ENCODE results near the gene RUVBL2. TPM values are rescaled to one million over a fixed set of nuclear protein-coding genes. Genes with fewer than 3 reads are reported as not detected.
"Not testable (repeated sequence)": the region's sequence is repeated elsewhere in the genome, so short reads cannot be mapped to it uniquely, and the experiment has no call there.

Gene RUVBL2
- total RNA-seq, 1 experiment from 2014 or later: 199 TPM

DNA sequence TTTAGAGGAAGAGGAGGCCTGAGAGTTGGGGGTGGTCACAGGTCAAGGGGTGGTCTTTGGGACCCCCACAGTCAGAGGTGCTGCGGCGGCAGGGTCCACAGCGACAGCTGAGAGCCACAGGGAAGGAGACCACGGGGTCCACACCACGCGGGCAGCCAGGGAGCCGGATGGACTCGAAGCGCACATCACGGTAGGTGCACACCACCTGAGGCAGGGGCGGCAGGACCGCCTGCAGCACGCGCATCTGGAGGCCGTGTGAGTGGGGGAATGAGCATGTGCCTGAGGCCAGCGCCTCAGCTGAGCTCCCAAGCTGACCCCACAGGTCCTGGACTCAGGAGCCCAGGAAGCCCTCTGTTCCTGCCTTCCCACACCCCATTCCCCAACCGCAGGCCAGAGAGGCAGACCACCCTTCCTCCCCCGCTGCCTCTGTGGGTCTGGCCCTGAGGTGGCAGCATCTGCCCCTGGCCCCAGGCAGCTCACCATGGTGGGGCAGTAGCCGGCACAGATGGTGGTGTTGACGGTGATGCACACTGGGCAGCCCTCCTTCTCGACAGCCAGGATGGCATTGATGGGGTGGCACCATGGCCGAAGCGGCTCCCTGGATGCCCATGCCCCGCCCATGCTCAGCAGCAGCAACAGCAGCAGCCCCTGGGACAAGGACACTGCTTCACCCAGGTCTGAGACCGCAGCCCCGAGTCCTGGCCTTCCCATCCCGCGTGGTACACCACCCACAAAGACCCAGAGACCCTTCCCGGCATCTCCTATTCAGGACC is 22.6 kb downstream of the RUVBL2 start:
- TF ChIP-seq, protein P1, sequence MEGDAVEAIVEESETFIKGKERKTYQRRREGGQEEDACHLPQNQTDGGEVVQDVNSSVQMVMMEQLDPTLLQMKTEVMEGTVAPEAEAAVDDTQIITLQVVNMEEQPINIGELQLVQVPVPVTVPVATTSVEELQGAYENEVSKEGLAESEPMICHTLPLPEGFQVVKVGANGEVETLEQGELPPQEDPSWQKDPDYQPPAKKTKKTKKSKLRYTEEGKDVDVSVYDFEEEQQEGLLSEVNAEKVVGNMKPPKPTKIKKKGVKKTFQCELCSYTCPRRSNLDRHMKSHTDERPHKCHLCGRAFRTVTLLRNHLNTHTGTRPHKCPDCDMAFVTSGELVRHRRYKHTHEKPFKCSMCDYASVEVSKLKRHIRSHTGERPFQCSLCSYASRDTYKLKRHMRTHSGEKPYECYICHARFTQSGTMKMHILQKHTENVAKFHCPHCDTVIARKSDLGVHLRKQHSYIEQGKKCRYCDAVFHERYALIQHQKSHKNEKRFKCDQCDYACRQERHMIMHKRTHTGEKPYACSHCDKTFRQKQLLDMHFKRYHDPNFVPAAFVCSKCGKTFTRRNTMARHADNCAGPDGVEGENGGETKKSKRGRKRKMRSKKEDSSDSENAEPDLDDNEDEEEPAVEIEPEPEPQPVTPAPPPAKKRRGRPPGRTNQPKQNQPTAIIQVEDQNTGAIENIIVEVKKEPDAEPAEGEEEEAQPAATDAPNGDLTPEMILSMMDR (IDR thresholded peaks at IDR 0.05; ENCODE audit: unreplicated experiment): no peak
- Mint-ChIP-seq H3K27me3 (ENCODE audit: unreplicated experiment) (peaks cover 18% of the 10 kb centered on the region), H3K27ac (ENCODE audit: unreplicated experiment) (no peak overlapping the region), H3K9me3 (ENCODE audit: low read depth, unreplicated experiment) (no peaks in the 10 kb centered on the region), H3K36me3 (ENCODE audit: insufficient read depth, unreplicated experiment) (peaks cover 77% of the 10 kb centered on the region), H3K4me1 (ENCODE audit: low read depth, unreplicated experiment) (peaks cover 25% of the 10 kb centered on the region), H3K4me3 (ENCODE audit: low read depth, unreplicated experiment) (peak overlapping the region; percentile 10)
- CTCF ChIA-PET: no interaction called here
- intact Hi-C loops (cut with micrococcal nuclease; ENCODE audit: unreplicated experiment): no loop called here
- no peak for DNase-seq
- BruUV-seq (replicated peaks): no TSS peak

GRCh38 chr19:49017041-49017665 is 23.5 kb downstream of the RUVBL2 start, which contains the start of gene LHB:
Gene LHB (minus strand): TSS chr19:49017091. CDS start chr19:49017081, 10 bp downstream.
- TF ChIP-seq, protein P1 (IDR thresholded peaks at IDR 0.05; ENCODE audit: unreplicated experiment): no peak
- DNase-seq: no peak
- peak within 1 kb of the TSS; percentile 62 for H3K4me3 Mint-ChIP-seq (ENCODE audit: low read depth, unreplicated experiment)
- H3K27ac Mint-ChIP-seq (ENCODE audit: unreplicated experiment): no peak within 1 kb of the TSS
- peaks cover 26% of the 10 kb centered on the region for H3K27me3 Mint-ChIP-seq (ENCODE audit: unreplicated experiment)
- TSS peak; percentile 12 for BruUV-seq (replicated peaks)
- CTCF ChIA-PET: interaction anchor here (0.6 to 2.5 kb wide), 2 partner anchors 56 to 81 kb away, joined by 4 to 13 read pairs; no protein-coding TSS in a partner anchor
- H3K4me1 Mint-ChIP-seq (ENCODE audit: low read depth, unreplicated experiment): peaks cover 30% of the 10 kb centered on the region
- peaks cover 72% of the 10 kb centered on the region for H3K36me3 Mint-ChIP-seq (ENCODE audit: insufficient read depth, unreplicated experiment)
- intact Hi-C loops (cut with micrococcal nuclease; ENCODE audit: unreplicated experiment): no loop called here
- no peaks in the 10 kb centered on the region for H3K9me3 Mint-ChIP-seq (ENCODE audit: low read depth, unreplicated experiment)

DNA sequence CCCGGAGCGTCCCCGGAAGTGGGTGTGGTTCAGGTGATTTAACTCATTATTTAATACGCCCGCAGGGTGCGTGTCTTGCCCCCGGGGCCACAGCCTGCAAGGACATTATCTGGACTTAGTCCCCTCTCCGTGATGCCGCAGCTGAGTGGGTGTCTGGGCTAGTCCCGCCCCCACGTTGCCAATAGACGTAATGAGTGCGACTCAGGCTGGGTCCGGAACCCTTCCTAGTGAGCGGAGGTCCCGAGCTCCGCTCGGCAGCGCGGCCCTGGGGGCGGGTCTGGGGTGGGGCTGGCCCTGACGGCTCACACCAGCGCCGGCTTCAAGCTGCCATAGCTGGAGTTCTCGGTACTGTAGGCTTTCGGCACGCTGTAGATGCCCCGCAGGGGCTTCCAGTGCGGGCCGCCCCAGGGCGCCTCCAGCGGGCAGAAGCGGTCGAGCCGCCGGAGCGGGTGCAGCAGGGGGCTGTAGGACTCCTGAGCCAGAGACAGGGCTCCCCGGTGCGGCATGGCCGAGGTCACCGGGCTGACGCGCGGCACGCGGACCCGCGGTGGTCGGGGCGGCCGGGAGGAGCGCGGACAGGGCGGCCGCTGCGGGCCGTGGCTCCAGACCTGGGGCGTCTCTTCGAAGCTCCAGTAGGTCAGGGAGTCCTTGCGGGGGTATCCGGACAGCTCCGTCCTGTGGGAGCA is 24.1 kb downstream of the RUVBL2 start:
- H3K27me3 Mint-ChIP-seq (ENCODE audit: unreplicated experiment): peaks cover 26% of the 10 kb centered on the region
- peaks cover 30% of the 10 kb centered on the region for H3K4me1 Mint-ChIP-seq (ENCODE audit: low read depth, unreplicated experiment)
- H3K36me3 Mint-ChIP-seq (ENCODE audit: insufficient read depth, unreplicated experiment): peaks cover 67% of the 10 kb centered on the region
- BruUV-seq (replicated peaks): no TSS peak
- intact Hi-C loops (cut with micrococcal nuclease; ENCODE audit: unreplicated experiment): no loop called here
- CTCF ChIA-PET: interaction anchor here (0.6 to 2.5 kb wide), 5 partner anchors 20 to 80 kb away, joined by 3 to 13 read pairs (median 4); partner anchors contain the start of gene CGB7
- TF ChIP-seq, protein P1 (IDR thresholded peaks at IDR 0.05; ENCODE audit: unreplicated experiment): peak; percentile 60
- H3K9me3 Mint-ChIP-seq (ENCODE audit: low read depth, unreplicated experiment): no peaks in the 10 kb centered on the region
- peak; percentile 76 for DNase-seq
- H3K27ac Mint-ChIP-seq (ENCODE audit: unreplicated experiment): no peak overlapping the region
- H3K4me3 Mint-ChIP-seq (ENCODE audit: low read depth, unreplicated experiment): peak overlapping the region; percentile 62

- H3K9me3 Mint-ChIP-seq (ENCODE audit: low read depth, unreplicated experiment); DNase-seq; intact Hi-C loops (cut with micrococcal nuclease; ENCODE audit: unreplicated experiment): not testable (repeated sequence)
- BruUV-seq (replicated peaks): TSS peak; percentile 27
- CTCF ChIA-PET: interaction anchor here (0.6 to 2.5 kb wide), 7 partner anchors 19 to 55 kb away, joined by 3 to 13 read pairs (median 7); partner anchors contain the start of genes CGB7, GYS1 and RUVBL2
- peak overlapping the region; percentile 62 for H3K4me3 Mint-ChIP-seq (ENCODE audit: low read depth, unreplicated experiment)
- H3K36me3 Mint-ChIP-seq (ENCODE audit: insufficient read depth, unreplicated experiment): peaks cover 63% of the 10 kb centered on the region
- H3K27ac Mint-ChIP-seq (ENCODE audit: unreplicated experiment): peak overlapping the region; percentile 6
- H3K27me3 Mint-ChIP-seq (ENCODE audit: unreplicated experiment): peaks cover 26% of the 10 kb centered on the region
- peaks cover 30% of the 10 kb centered on the region for H3K4me1 Mint-ChIP-seq (ENCODE audit: low read depth, unreplicated experiment)
Measured at GRCh38 chr19:49018388-49019241, 24.9 kb downstream of the RUVBL2 start.

Data from Calu3 (cell line).